Breast epithelium (tissue), 3 donors: ENCODE measurements around the gene FRMD3.

Experiments used
- POLR2A ChIP-seq: fragments of 450-650 bp; IDR thresholded peaks from one replicate; pipeline ENCODE4 v1.6.1; 2016; ENCODE audit warnings: antibody characterized with exemption, mild to moderate bottlenecking, moderate library complexity
- POLR2AphosphoS5 ChIP-seq, 3 donors: sonication (generic); formaldehyde crosslinking; IDR thresholded peaks; one replicate each; pipeline ENCODE4 v1.6.1; 2017; ENCODE audit warnings: antibody characterized with exemption in 3 of 3
- TF ChIP-seq, protein P1 (sequence below), 3 donors: fragments of 450-650 bp; IDR thresholded peaks; one replicate each; pipeline ENCODE4 v1.5.1; 2016 to 2017; ENCODE audit warnings: antibody characterized with exemption in 3 of 3, mild to moderate bottlenecking in 3 of 3, moderate library complexity in 3 of 3

DNA sequence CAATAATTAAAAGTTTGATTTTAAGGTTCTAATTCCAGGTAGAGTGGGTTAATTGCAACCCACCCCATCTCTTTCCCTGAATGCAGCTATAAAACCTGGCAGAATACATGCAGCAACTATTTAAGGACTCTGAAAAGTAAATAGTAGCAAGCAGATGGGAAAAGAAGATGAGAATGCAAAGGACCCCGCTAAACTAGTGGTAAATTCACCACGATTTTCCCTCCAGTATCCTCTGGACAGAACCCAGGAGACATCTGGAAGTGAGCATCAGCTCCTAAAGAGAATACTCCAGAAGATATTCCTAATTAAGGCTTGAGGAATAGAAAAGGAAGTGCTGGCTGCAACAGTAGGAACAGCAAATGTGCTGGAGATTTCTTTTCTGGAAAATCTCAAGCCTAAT is 170.9 kb downstream of the FRMD3 start:
- TF ChIP-seq, protein P1, sequence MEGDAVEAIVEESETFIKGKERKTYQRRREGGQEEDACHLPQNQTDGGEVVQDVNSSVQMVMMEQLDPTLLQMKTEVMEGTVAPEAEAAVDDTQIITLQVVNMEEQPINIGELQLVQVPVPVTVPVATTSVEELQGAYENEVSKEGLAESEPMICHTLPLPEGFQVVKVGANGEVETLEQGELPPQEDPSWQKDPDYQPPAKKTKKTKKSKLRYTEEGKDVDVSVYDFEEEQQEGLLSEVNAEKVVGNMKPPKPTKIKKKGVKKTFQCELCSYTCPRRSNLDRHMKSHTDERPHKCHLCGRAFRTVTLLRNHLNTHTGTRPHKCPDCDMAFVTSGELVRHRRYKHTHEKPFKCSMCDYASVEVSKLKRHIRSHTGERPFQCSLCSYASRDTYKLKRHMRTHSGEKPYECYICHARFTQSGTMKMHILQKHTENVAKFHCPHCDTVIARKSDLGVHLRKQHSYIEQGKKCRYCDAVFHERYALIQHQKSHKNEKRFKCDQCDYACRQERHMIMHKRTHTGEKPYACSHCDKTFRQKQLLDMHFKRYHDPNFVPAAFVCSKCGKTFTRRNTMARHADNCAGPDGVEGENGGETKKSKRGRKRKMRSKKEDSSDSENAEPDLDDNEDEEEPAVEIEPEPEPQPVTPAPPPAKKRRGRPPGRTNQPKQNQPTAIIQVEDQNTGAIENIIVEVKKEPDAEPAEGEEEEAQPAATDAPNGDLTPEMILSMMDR (IDR thresholded peaks at IDR 0.05) = no peak
- TF ChIP-seq POLR2A (no peak), POLR2AphosphoS5 (IDR thresholded peaks at IDR 0.05) (no peak)
